HepG2 (cell line): Measurements from ENCODE around the gene RNF150. TPM values are rescaled to one million over a fixed set of nuclear protein-coding genes. Genes with fewer than 3 reads are reported as not detected.

Experiments
- ATAC-seq: fragments of 200-7000 bp; cut with Tn5 transposase; 3 replicates; pipeline ENCODE4 v1.9.1; 2020; ENCODE audit warnings: mild to moderate bottlenecking, moderate library complexity
- BruUV-seq: library from RNA; stranded (reverse); fragments of 400-500 nt; replicated peaks from 2 replicates; lab custom pipeline; 2021; lab: Mats Ljungman, UMichigan
- CTCF ChIA-PET: fragments of 300-600 bp; formaldehyde crosslinking; extraction: SDS; loops from one replicate; lab custom pipeline; 2021; ENCODE audit warnings: low total read pairs, inconsistent platforms, low intra/inter-chr PET ratio; lab: Yijun Ruan, JAX
- POLR2A ChIA-PET: fragments of 350-600 bp; sonication (Branson Sonifier 250); formaldehyde crosslinking; loops from one replicate; lab custom pipeline; 2020; ENCODE audit warnings: antibody characterized with exemption, inconsistent platforms; lab: Yijun Ruan, JAX
- DNase-seq: peaks from one replicate; pipeline ENCODE4 v3.0.0-alpha.2; 2015; ENCODE audit warnings: low spot score
- FAIRE-seq: peaks from 3 replicates; lab custom pipeline; 2011; peaks lifted over from hg19 to GRCh38; lab: Jason Lieb, UNC
- H2AFZ ChIP-seq: one replicate; pipeline ENCODE4 v1.6.1; 2011; ENCODE audit warnings: low read length, inconsistent platforms
- H3K27ac ChIP-seq: fragments of 300-600 bp; 3 replicates; pipeline ENCODE4 v1.8.0; 2011; ENCODE audit warnings: mixed run types, mild to moderate bottlenecking, mixed read lengths, low read length, inconsistent platforms; ENCODE audit not compliant: insufficient read depth; ENCODE audit errors: extremely low read length
- H3K27me3 ChIP-seq, 2 experiments: fragments of 200-600 bp in 1 of 2; 2 replicates in 1 of 2; 3 replicates in 1 of 2; pipeline versions ENCODE4 v1.6.0 to v1.8.0; 2011; ENCODE audit warnings: low read length in 2 of 2, mild to moderate bottlenecking in 2 of 2, moderate library complexity in 2 of 2, inconsistent platforms in 1 of 2; ENCODE audit not compliant: insufficient read depth in 2 of 2, control insufficient read depth in 1 of 2
- H3K36me3 ChIP-seq, 2 experiments: fragments of 200-600 bp in 1 of 2; replicated peaks in 1 of 2; 2 replicates in 1 of 2; 3 replicates in 1 of 2; pipeline versions ENCODE4 v1.5.1 to v1.8.0; 2011; ENCODE audit warnings: low read length in 2 of 2, inconsistent platforms in 1 of 2; ENCODE audit not compliant: insufficient read depth in 2 of 2, control insufficient read depth in 1 of 2
- H3K4me1 ChIP-seq: 2 replicates; pipeline ENCODE4 v1.5.1; 2012; ENCODE audit warnings: low read length, inconsistent platforms; ENCODE audit not compliant: insufficient read depth
- H3K4me2 ChIP-seq: 2 replicates; pipeline ENCODE4 v1.6.0; 2011; ENCODE audit warnings: low read depth, low read length, inconsistent platforms
- H3K4me3 ChIP-seq, 3 experiments: fragments of 200-600 bp in 1 of 3; sonication (generic), shearing (Covaris generic) in 1 of 3; replicated peaks in 1 of 3; 2 replicates each; pipeline ENCODE4 v1.5.1; 2011 to 2016; ENCODE audit warnings: low read length in 3 of 3, inconsistent platforms in 2 of 3, low read depth in 2 of 3, mild to moderate bottlenecking in 2 of 3, control low read depth in 1 of 3, mixed read lengths in 1 of 3; ENCODE audit not compliant: insufficient read depth in 1 of 3
- H3K79me2 ChIP-seq: one replicate; pipeline ENCODE4 v1.6.1; 2011; ENCODE audit warnings: low read length, inconsistent platforms; ENCODE audit not compliant: insufficient read depth
- H3K9ac ChIP-seq: 2 replicates; pipeline ENCODE4 v1.6.0; 2011; ENCODE audit warnings: mild to moderate bottlenecking, low read depth, low read length, inconsistent platforms; ENCODE audit not compliant: insufficient read depth
- H3K9me3 ChIP-seq: 2 replicates; pipeline ENCODE4 v1.5.1; 2012; ENCODE audit warnings: mild to moderate bottlenecking, low read length
- H4K20me1 ChIP-seq: 2 replicates; pipeline ENCODE4 v1.6.0; 2011; ENCODE audit warnings: inconsistent platforms, mild to moderate bottlenecking, low read length, moderate library complexity; ENCODE audit not compliant: insufficient read depth
- HMG20B ChIP-seq: conservative IDR thresholded peaks from 2 replicates; pipeline ENCODE4 v1.6.1; 2016; ENCODE audit warnings: missing genetic modification reagents, missing compliant biosample characterization
- ZNF343 ChIP-seq: sonication (generic); formaldehyde crosslinking; IDR thresholded peaks from 2 replicates; pipeline ENCODE4 v1.4.0; 2020; ENCODE audit warnings: mild to moderate bottlenecking, missing genetic modification reagents
- ZSCAN20 ChIP-seq: sonication (generic); formaldehyde crosslinking; IDR thresholded peaks from 2 replicates; pipeline ENCODE4 v1.4.0; 2020; ENCODE audit warnings: missing genetic modification reagents, mild to moderate bottlenecking, borderline replicate concordance
- WGBS: methylation state at CpG from one replicate; pipeline ENCODE4 v1.1.6; 2017; ENCODE audit warnings: low lambda C conversion rate; 5-methylcytosine and 5-hydroxymethylcytosine counted together
- in situ Hi-C: cut with HindIII; loops from 2 replicates; pipeline ENCODE4 v1.10.0; 2017; ENCODE audit warnings: low pct_unique_long_range_greater_than_20kb; ENCODE audit not compliant: extremely low pct_ligation_motif_present
- intact Hi-C: fragments of 100-400 bp; cut with micrococcal nuclease; formaldehyde crosslinking; loops from one replicate; pipeline ENCODE4 v1.10.0; 2022; ENCODE audit not compliant: unreplicated experiment
- polyA plus RNA-seq, 8 experiments: library from polyadenylated mRNA; depleted of rRNA in 3 of 8; stranded (reverse) in 7 of 8; unstranded in 1 of 8; fragments of >200 nt; fragmentation: Illumina TruSeq in 4 of 8; extraction: Trizol in 4 of 8; gene quantifications; 2 replicates each; pipeline versions ENCODE4 v1.2.1 to v1.2.3, GENCODE V29; 2011 to 2016; ENCODE audit warnings: low read depth in 4 of 8, missing spikeins in 1 of 8, mixed read lengths in 1 of 8; ENCODE audit not compliant: insufficient read depth in 1 of 8
- total RNA-seq, 5 experiments: library from RNA; depleted of rRNA; stranded (reverse); fragments of >200 nt; fragmentation: Illumina TruSeq; extraction: Trizol; gene quantifications; 2 replicates each; pipeline ENCODE4 v1.2.3, GENCODE V29; 2016; ENCODE audit warnings: low read depth in 1 of 5
- TF ChIP-seq, protein P1 (sequence below): sonication (generic); formaldehyde crosslinking; IDR thresholded peaks from 2 replicates; pipeline ENCODE4 v1.4.0; 2020; ENCODE audit warnings: mild to moderate bottlenecking, missing genetic modification reagents
- TF ChIP-seq, protein P2 (sequence below): sonication (generic); formaldehyde crosslinking; IDR thresholded peaks from 2 replicates; pipeline ENCODE4 v1.4.0; 2020; ENCODE audit warnings: missing genetic modification reagents; ENCODE audit errors: not compliant biosample characterization

The RNF150 gene
- total and polyA plus RNA-seq, 2 of the 13 experiments (the other 11 are each of a cell fraction or from before 2014, with no cell fraction given) = 0.02 to 0.03 TPM

DNA sequence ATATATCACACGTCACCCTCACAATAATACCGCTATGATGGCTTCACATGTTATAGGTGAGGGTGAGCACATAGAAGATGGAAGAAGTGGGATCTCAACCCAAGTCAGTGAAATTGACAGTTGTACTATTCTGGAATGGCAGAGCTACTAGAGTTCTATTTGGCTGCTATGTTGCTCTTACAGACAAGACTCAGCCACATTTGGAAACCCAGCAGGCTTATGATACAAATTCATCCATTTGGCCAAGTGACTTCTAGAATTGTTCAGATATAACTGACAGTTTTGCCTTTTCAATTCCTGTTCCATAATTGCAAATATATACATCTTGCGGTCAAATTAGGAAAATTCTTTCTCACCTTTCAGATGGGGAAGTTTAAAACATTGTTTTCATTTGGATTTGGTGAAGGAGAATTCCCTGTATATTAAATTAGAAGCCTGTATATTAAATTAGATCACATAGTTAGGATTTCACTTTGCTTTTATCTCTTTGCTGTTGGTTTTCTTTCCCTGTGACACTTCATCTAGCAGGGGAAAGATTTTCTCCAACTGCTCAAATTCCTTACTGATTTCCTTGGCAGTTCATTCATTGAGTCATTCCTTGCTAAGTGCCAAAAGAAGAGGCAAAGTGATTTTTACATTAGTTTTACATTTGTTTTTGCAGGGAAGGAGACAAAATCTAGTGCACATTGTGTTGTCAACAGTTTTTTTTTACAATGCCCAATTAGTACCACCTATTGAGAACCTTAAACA is 256.5 kb downstream of the RNF150 start:
- WGBS = 26% methylated on average over 3 of the region's 3 CpGs
- TF ChIP-seq, protein P1, sequence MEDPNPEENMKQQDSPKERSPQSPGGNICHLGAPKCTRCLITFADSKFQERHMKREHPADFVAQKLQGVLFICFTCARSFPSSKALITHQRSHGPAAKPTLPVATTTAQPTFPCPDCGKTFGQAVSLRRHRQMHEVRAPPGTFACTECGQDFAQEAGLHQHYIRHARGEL = no peak
- TF ChIP-seq, protein P2, sequence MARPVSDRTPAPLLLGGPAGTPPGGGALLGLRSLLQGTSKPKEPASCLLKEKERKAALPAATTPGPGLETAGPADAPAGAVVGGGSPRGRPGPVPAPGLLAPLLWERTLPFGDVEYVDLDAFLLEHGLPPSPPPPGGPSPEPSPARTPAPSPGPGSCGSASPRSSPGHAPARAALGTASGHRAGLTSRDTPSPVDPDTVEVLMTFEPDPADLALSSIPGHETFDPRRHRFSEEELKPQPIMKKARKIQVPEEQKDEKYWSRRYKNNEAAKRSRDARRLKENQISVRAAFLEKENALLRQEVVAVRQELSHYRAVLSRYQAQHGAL (CRISPR knock-in tag) = no peak
- TF ChIP-seq HMG20B (CRISPR knock-in tag) = no peak
- TF ChIP-seq ZSCAN20 (CRISPR knock-in tag) = no peak
- TF ChIP-seq ZNF343 = no peak
- BruUV-seq = no TSS peak
- FAIRE-seq = no peak
- ChIA-PET CTCF (no interaction called here), POLR2A (no interaction called here)
- no peak for ATAC-seq
- no peak overlapping the region for H3K27ac ChIP-seq
- in situ Hi-C loops = no loop called here
- H3K4me1 ChIP-seq = no peaks in the 10 kb centered on the region
- no peaks in the 10 kb centered on the region for H4K20me1 ChIP-seq
- H3K4me2 ChIP-seq = no peak overlapping the region
- no peak overlapping the region for H2AFZ ChIP-seq
- intact Hi-C loops = no loop called here
- H3K9me3 ChIP-seq = no peaks in the 10 kb centered on the region; the same call in 1 of the 2 replicates
- no peaks in the 10 kb centered on the region for H3K27me3 ChIP-seq
- no peaks in the 10 kb centered on the region for H3K36me3 ChIP-seq
- no peak overlapping the region for H3K9ac ChIP-seq
- no peak for DNase-seq
- no peaks in the 10 kb centered on the region for H3K79me2 ChIP-seq
- no peak overlapping the region for H3K4me3 ChIP-seq
